DMS114 treated with DMSO at 0.1 percent for 48 hours (cell line): ENCODE data around the gene BCL11B.

Experiments
- DNase-seq: peaks from one replicate; lab custom pipeline; 2025; ENCODE audit not compliant: unreplicated experiment; lab: John Stamatoyannopoulos, UW

The BCL11B gene

GRCh38 chr14:99268810-99269707, 2.9 kb downstream of the BCL11B start:
- DNase-seq = no peak

DNA sequence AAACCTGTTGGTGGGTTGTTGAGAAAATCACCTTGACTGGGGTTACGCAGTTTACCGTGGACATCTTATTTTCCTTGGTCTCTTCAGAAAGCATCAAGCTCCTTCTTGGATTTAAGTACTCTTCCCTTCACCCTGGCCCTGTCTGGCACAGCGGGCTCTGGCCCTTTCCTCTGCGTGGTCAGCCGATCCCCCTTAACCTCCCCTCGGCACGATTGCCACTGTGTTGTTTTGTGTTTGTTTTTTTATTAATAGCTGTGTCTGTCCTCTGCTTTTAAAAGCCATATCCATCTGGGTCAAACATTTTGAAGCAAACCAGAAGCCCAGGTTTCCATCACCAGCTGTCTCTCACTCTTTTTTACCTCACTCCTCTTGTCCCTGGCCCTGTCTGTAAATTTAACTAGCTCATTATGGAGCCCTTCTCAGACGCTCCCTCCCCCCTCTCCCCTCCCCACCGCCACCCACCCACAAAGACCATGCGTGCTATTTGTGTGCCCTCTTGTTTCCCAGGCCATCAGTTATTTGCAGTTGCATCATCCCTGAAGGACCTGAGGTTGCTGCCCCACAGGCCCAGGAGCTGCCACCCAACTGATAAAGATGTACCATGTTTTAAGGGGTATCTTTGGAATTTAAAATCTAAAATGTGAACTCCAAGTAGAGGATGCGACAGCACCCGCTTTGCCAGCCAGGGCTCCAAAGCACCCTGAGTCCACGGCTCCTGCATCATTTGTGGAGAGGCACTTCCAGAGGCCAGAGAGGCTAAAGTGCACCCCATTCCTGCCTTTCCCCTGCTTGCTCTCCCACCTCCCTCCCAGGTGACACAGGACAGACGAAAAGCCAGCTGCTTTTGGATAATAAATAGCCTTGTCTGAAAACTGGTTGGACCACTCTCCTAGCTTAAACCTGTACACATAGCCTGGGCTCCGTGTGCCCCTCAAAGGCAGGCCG, 3.9 kb downstream of the BCL11B start:
- DNase-seq = no peak

DNA sequence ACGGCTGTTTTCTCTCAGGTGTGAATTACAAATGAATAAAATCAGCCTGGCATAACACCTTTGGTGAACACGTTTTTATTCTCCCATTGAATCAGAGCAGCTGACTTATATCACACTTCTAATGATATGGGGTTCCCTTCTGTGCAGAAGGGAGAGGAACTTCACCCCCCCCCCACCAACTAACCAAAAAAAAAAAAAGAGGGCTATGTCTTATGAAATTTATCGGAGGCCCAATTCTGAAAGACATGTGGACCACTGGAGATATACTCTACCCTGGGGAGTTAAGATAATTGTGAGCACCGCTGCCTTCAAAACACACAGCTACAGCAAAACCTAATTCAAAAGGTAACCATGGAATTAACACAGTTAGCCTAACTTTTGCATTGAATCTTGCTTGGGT, 4.6 kb downstream of the BCL11B start:
- DNase-seq = no peak

DNA sequence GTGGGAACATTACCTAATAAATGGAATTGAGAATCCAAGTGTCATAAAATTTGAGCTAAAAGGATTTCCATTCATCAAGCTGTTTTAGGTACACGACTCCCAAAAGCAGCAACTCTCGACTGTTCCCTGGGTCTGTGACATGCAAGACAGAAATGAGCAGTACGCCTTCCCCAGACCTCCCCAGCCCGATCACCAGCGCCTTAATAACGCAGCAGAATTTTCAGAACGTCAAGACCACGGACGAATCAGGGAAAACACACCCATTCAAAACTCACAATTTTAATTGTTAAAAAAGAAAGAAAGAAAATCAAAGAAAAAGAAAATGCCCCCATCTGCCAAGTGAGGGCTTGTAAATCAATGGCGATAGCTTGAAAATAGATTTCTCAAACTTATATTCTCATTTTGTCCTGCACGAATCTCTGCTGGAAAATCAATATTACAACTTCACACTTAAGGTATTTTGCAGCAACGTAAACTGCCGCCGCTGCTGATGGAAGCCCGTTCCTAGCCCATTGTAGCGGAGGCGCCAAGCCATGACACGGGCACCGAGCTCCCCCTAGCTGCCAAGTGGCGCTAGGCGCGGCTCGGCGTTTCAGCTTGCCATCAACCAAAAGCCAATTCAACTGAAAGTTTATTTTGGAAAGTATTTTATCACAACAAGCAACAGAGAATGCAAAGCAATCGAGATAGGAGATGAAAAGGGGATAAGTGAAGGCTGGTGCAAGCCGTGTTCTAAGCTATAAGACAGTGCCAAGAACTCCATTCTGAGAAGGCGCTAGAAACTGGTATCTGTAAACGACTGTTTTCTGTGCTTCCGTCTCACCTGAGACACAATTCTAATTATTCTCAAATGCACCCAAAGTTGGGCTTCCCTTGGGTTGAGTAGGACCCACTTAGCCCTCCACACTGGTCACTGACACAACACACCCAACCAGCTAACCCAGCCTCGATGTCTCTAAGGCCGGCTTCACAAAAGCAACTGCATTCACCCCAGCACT, 5.5 kb downstream of the BCL11B start:
- peak; percentile 55 for DNase-seq

GRCh38 chr14:99265571-99265970, 6.4 kb downstream of the BCL11B start:
- no peak for DNase-seq

DNA sequence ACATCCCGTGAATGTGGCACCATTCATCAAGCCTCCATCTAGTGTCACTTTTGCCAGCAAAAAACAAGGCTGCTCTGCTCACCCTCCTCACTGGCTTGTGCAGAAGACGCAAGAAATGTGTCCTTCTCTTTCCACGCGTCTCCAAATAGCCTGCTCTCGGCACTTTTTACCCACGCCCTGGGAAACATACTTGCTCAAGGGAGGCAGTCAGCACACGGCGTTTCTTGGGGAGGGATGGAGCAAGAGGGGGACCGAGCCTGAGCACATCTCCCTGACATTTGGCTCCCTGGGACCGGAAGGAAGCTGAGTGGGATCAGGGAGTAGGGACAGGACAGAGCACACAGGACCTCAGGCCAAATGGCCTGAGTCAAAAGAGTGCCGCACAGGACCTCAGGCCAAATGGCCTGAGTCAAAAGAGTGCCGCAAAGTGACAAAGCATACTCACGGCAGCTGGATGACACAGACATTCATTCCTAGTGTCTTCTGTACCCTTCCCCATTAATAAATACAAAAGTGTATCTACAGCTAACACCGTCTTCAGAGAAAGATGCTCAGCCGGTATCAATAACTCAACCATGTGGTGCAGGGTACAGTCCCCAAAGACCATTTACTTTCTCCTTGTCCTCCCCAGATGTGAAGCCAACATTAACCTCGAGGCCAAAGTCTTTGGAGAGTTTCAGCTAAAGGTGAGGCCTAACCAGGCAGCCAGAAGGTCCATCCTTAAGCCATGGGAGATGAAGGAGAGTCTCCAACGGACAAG, 7.1 kb downstream of the BCL11B start:
- no peak for DNase-seq

DNA sequence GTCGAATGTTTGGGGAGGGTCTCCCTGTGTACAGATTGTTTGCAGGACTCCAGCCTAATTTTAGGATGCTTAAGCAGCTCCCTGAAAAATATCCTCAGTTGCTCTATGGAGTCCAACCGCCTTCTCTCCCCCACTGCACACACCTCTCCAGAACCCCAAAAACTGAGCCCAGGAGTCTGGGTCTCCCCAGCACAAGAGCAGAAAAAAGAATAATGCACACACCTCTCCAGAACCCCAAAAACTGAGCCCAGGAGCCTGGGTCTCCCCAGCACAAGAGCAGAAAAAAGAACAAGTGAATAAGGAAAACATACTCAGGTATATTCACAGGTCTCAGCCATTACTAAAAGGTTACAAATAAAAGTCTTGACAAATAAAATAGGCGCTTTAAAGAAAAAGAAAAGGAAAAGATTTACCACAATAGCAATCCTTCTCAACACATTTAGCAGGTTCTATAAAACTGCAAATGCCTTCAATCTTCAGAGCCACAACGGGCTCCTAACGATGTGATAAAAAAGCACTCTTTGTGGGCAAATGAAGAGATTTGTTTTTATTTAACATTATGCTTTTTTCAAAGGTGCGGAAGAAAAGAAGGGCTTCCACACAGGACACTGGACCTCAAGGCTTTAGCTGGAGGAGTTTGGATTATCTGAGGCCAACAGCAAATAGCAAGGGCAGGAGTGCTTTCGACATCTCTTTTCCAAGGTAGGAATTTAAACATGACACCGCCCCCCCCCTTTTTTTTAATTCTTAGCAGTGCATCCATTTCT, 8.2 kb downstream of the BCL11B start:
- DNase-seq = no peak

DNA sequence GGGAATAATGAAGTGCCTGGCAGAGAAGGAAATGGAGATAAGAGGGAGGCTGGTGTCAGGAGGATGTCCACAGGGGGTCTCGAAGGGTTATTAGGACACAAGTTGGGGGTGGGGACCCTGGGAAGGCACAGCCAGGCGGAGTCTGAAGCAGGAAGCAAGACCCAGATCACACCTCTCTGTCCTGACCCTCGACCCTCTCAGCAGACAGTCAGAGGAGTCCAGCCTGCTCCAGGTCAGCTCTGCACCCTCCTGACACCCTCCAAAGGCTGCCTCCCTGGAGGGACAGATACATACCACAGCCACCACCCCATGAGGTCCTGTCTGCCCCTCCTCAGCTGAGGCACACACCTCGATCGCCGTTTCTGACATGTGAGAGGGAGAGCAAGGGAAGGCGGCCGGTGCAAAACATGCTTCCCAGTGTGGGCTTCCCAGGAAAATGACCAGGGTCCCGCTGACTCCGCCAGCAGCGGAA, 9.0 kb downstream of the BCL11B start:
- DNase-seq = no peak

DNA sequence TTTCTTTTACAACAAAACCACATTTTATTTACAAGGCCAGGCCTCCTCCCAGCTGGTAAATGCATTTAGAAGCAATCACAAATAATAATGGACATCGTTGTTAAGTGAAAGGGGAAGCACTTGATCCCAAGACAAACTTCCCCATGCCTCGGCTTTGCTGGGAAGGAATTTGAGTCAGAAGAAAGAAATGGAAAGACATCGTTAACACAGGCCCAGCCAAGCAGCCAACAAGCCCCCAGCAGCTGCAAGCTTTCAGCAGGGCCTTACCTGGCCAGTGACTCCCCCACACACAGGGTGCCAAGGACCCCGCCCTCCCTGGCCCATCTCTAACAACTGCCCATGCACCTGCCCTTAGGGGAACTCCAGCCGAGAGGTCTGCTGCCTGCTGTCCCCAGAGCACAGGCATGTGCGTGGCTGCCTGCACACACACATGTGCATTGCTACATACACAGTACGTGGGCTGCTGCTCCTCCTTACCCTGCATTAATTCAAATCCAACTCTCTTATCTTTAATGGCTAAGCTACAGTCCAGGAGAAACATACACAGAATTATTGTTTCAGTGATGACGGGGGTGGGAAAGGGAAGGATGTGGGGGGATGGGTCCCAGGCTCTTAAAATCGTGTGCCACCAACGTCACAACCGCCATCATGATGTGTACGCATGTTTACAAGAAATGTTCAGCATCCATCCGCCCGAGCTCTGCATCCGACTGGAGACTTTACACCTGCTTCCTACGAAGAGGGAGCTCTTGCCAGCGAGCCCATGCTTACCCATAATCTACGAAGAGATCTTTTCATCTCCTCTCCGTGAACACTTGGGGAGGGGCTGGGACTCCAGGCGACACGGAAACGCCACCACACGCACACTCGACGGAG, 9.8 kb downstream of the BCL11B start:
- no peak for DNase-seq

- DNase-seq = no peak
These were observed 11.1 kb downstream of the BCL11B start for GRCh38 chr14:99260587-99261551.

DNA sequence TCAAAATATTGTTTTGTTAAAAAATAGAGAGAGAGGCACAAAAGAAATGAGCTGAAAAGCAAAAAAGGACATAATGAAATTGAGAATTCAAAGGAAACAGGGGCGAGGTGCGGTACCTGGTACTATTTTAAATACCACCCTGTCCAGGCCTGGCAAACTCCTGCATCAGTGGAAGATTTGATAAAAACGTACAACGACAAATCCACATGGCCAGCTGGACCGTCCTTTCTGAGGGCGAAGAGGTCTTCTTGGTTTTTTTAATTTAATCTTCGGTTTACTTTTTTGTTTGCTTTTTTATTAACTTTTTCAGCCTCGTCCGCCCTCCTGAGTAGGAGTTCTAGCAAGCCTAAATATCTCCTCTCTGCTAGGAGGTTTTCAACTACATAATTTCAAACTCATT, 11.9 kb downstream of the BCL11B start:
- no peak for DNase-seq

DNA sequence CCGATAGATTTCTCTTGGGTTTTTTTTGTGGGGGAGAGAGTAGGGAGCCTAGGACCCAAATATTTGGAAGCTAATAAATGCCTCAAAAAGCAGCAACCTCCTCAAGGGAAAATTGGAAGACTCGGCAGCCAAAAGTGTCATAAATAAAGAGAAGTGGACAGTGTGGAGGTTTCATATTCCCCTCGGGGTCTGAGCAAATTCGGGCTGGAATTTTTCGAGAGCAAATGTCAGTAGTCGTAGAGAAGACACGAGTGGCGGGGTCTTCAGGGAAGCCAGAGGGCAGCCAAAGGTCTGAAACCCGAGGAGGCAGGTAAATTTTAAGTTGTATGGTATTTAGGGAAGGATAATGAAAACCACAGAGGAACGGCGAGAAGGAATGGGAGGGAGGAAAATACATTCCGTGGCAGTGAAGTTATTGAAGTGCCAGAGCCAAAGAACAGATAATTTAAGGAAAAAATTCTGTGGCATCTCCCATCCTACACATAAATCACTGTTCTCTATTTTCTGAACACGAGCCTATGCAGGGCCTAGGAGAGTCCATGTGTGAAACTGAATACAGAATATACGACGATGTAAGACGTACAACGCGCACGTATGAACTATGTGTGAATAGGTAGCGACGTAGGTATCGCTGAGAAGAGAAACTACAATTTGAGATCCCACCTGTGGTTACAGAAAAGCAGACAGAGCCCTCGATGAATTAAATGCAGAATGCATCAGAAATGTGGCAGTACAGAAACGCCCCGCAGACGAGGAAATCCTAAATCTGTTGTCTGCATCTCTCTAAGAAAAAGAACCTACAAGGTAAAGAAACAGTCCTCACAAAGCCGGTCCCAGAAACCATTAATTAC, 12.9 kb downstream of the BCL11B start:
- no peak for DNase-seq

DNA sequence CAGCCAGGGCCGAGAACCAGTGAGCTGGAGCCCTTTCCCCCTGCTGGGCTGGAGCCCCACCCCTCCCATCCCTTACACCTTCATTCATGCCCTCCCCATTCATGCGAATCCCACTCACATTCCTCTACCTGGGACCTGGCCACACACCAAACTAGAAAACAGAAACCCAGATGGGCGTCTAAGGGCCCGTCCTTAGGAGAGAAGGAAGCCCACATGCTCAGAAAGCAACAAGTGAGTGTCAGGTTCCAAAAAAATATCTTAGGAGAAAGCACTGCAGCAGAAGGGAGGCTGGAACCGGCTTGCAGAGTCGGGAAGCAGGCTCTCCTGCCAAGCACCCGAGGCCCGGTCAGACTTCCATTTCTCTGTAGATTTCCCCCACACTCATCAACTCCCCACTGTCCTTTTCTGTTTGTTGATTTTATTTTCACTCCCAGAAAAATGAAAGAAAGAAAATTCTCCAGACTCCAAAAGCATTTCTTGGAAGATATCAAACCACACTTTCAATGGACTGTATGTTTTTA, 13.6 kb downstream of the BCL11B start:
- DNase-seq = no peak

- DNase-seq = no peak
These were observed 14.2 kb downstream of the BCL11B start for GRCh38 chr14:99257673-99258221.

GRCh38 chr14:99257122-99257672, 14.8 kb downstream of the BCL11B start:
- no peak for DNase-seq
